Astrocyte (in vitro differentiated cells and primary cell): ENCODE measurements around the gene UBE2QL1. TPM values are rescaled to one million over a fixed set of nuclear protein-coding genes. Genes with fewer than 3 reads are reported as not detected.

Source experiments
- DNase-seq: peaks from one replicate; pipeline ENCODE4 v3.0.0-alpha.2; 2010; ENCODE audit warnings: low read depth
- FAIRE-seq: peaks from 2 replicates; lab custom pipeline; 2011; peaks lifted over from hg19 to GRCh38; lab: Jason Lieb, UNC
- H2AFZ ChIP-seq: 2 replicates; pipeline ENCODE4 v1.6.0; 2012; ENCODE audit warnings: low read depth, low read length, inconsistent platforms
- H3K27ac ChIP-seq: 2 replicates; pipeline ENCODE4 v1.5.1; 2011; ENCODE audit warnings: low read depth, low read length, inconsistent platforms
- H3K27me3 ChIP-seq: 2 replicates; pipeline ENCODE4 v1.6.0; 2011; ENCODE audit warnings: low read length, inconsistent platforms; ENCODE audit not compliant: insufficient read depth
- H3K36me3 ChIP-seq: 2 replicates; pipeline ENCODE4 v1.5.1; 2011; ENCODE audit warnings: low read length, inconsistent platforms; ENCODE audit not compliant: insufficient read depth
- H3K4me1 ChIP-seq: 2 replicates; pipeline ENCODE4 v1.5.1; 2011; ENCODE audit warnings: low read length, inconsistent platforms; ENCODE audit not compliant: insufficient read depth
- H3K4me2 ChIP-seq: 2 replicates; pipeline ENCODE4 v1.6.0; 2012; ENCODE audit warnings: low read length, inconsistent platforms
- H3K4me3 ChIP-seq: 2 replicates; pipeline ENCODE4 v1.5.1; 2011; ENCODE audit warnings: low read depth, mild to moderate bottlenecking, low read length, inconsistent platforms; ENCODE audit not compliant: insufficient read depth
- H3K79me2 ChIP-seq: 2 replicates; pipeline ENCODE4 v1.6.0; 2012; ENCODE audit warnings: mild to moderate bottlenecking, low read length, inconsistent platforms; ENCODE audit not compliant: insufficient read depth
- H3K9ac ChIP-seq: 2 replicates; pipeline ENCODE4 v1.6.0; 2012; ENCODE audit warnings: mild to moderate bottlenecking, low read length, inconsistent platforms
- H3K9me3 ChIP-seq: 2 replicates; pipeline ENCODE4 v1.5.1; 2012; ENCODE audit warnings: low read depth, mild to moderate bottlenecking, low read length, inconsistent platforms; ENCODE audit not compliant: insufficient read depth
- H4K20me1 ChIP-seq: 2 replicates; pipeline ENCODE4 v1.6.0; 2012; ENCODE audit warnings: low read length, inconsistent platforms; ENCODE audit not compliant: insufficient read depth
- H3K27ac Mint-ChIP-seq: one replicate; pipeline ENCODE4 v1.8.0; 2021; ENCODE audit warnings: mild to moderate bottlenecking, mixed read lengths; ENCODE audit not compliant: unreplicated experiment
- H3K27me3 Mint-ChIP-seq: one replicate; pipeline ENCODE4 v1.8.0; 2021; ENCODE audit warnings: low read depth, mixed read lengths; ENCODE audit not compliant: unreplicated experiment
- H3K36me3 Mint-ChIP-seq: one replicate; pipeline ENCODE4 v1.8.0; 2021; ENCODE audit warnings: low read depth, mixed read lengths; ENCODE audit not compliant: unreplicated experiment
- H3K4me1 Mint-ChIP-seq: one replicate; pipeline ENCODE4 v1.8.0; 2021; ENCODE audit warnings: low read depth, mixed read lengths; ENCODE audit not compliant: unreplicated experiment
- H3K4me3 Mint-ChIP-seq: one replicate; pipeline ENCODE4 v1.8.0; 2021; ENCODE audit warnings: mild to moderate bottlenecking, moderate library complexity, mixed read lengths; ENCODE audit not compliant: unreplicated experiment
- H3K9me3 Mint-ChIP-seq: one replicate; pipeline ENCODE4 v1.8.0; 2021; ENCODE audit warnings: mild to moderate bottlenecking, mixed read lengths; ENCODE audit not compliant: unreplicated experiment
- CTCF ChIP-seq: IDR thresholded peaks from 2 replicates; pipeline ENCODE4 v1.5.1; 2011; ENCODE audit warnings: low read depth, mild to moderate bottlenecking, inconsistent platforms, low read length, moderate library complexity; ENCODE audit not compliant: insufficient read depth
- EZH2 ChIP-seq: IDR thresholded peaks from 2 replicates; pipeline ENCODE4 v1.6.1; 2012; ENCODE audit warnings: mild to moderate bottlenecking, low read length, inconsistent platforms; ENCODE audit not compliant: insufficient read depth
- total RNA-seq: library from RNA; stranded (reverse); gene quantifications from 2 replicates; pipeline ENCODE4 v1.2.1, GENCODE V29; 2021

Gene UBE2QL1
- total RNA-seq, 1 donor from 2014 or later, result 0.50 TPM

GRCh38 chr5:6466975-6467567, 18.4 kb downstream of the UBE2QL1 start:
- H3K27ac Mint-ChIP-seq, result no peak overlapping the region
- H3K9me3 ChIP-seq, result no peaks in the 10 kb centered on the region
- FAIRE-seq, result no peak
- H3K4me3 ChIP-seq, result no peak overlapping the region
- no peaks in the 10 kb centered on the region for H3K36me3 ChIP-seq
- H3K4me1 Mint-ChIP-seq, result no peaks in the 10 kb centered on the region
- no peak for DNase-seq
- H3K27ac ChIP-seq, result no peak overlapping the region
- no peaks in the 10 kb centered on the region for H3K27me3 ChIP-seq
- no peaks in the 10 kb centered on the region for H3K79me2 ChIP-seq
- H3K27me3 Mint-ChIP-seq, result peaks cover 24% of the 10 kb centered on the region
- H3K4me2 ChIP-seq, result no peak overlapping the region
- H3K9me3 Mint-ChIP-seq, result peaks cover 3% of the 10 kb centered on the region
- no peak overlapping the region for H3K4me3 Mint-ChIP-seq
- no peaks in the 10 kb centered on the region for H4K20me1 ChIP-seq
- no peaks in the 10 kb centered on the region for H3K4me1 ChIP-seq
- H2AFZ ChIP-seq, result no peak overlapping the region
- no peak overlapping the region for H3K9ac ChIP-seq
- no peak for TF ChIP-seq CTCF
- no peaks in the 10 kb centered on the region for H3K36me3 Mint-ChIP-seq

DNA sequence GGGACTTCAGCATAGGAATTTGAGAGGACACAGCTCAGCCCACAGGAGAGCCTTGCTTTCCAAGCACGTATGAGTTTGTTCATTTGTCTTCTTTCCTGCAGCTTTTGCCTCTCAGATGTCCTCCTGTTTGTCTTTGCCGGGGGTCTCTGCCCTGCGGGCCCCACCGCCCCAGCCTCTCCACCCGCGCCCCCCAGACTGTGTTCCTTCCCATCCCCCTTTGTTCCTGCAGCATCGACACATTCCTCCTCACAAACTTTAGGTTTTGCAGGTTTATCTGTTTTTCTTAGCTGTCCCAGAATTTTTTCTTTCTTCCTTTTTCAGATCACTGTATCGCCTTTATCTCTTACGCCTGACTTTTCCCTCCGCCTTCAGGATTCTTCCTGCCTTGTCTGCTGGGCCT, 18.9 kb downstream of the UBE2QL1 start:
- Histone ChIP-seq H3K4me2 (no peak overlapping the region), H3K4me3 (no peak overlapping the region), H3K27me3 (no peaks in the 10 kb centered on the region), H3K4me1 (no peaks in the 10 kb centered on the region), H2AFZ (no peak overlapping the region), H3K79me2 (no peaks in the 10 kb centered on the region), H3K36me3 (no peaks in the 10 kb centered on the region), H3K9ac (no peak overlapping the region), H3K9me3 (no peaks in the 10 kb centered on the region), H4K20me1 (no peaks in the 10 kb centered on the region), H3K27ac (no peak overlapping the region)
- Mint-ChIP-seq H3K4me1 (no peaks in the 10 kb centered on the region), H3K4me3 (no peak overlapping the region), H3K27me3 (peaks cover 23% of the 10 kb centered on the region), H3K27ac (no peak overlapping the region), H3K9me3 (peaks cover 3% of the 10 kb centered on the region), H3K36me3 (no peaks in the 10 kb centered on the region)
- TF ChIP-seq CTCF (no peak), EZH2 (no peak)
- no peak for DNase-seq
- FAIRE-seq, result no peak

DNA sequence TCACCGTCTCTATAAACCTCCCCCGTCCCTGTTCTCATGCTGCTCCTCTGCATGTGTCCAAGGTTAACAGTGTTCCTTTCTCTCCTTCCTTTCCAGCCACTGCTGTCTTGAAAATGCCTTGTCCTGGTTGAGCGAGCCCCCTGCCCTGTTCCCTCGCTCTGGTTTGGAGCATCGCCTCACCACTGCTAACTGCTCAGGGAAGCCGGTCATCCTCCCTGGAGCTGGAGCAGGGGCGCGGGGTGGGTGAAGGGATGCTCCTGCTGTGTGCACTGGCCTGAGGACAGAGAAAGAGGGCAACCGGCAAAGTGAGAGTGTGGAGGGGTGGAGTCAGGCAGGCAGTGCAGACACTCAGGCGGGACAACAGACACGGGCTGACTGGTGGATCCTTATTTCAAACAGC, 19.4 kb downstream of the UBE2QL1 start:
- Mint-ChIP-seq H3K4me3 (no peak overlapping the region), H3K9me3 (peaks cover 3% of the 10 kb centered on the region), H3K27me3 (peaks cover 23% of the 10 kb centered on the region), H3K4me1 (peaks cover 5% of the 10 kb centered on the region), H3K36me3 (no peaks in the 10 kb centered on the region), H3K27ac (no peak overlapping the region)
- Histone ChIP-seq H3K27me3 (no peaks in the 10 kb centered on the region), H3K36me3 (no peaks in the 10 kb centered on the region), H3K9me3 (no peaks in the 10 kb centered on the region), H2AFZ (no peak overlapping the region), H4K20me1 (no peaks in the 10 kb centered on the region), H3K27ac (no peak overlapping the region), H3K4me2 (no peak overlapping the region), H3K79me2 (no peaks in the 10 kb centered on the region), H3K9ac (no peak overlapping the region), H3K4me3 (no peak overlapping the region), H3K4me1 (no peaks in the 10 kb centered on the region)
- FAIRE-seq (no peak), DNase-seq (no peak)
- TF ChIP-seq CTCF (no peak), EZH2 (no peak)
